Activated naive CD8-positive, alpha-beta T cell treated with anti-CD3 and anti-CD28 coated beads, Interleukin-2, amount 50 U/mL, for 24 hours (primary cell): ENCODE data around the gene PPDPF.
"Not testable (repeated sequence)": the region's sequence is repeated elsewhere in the genome, so short reads cannot be mapped to it uniquely, and the experiment has no call there.

Experiments used
- ATAC-seq: fragments of 150-1000 bp; cut with Tn5 transposase; one replicate; pipeline ENCODE4 v1.10.0; 2021
- DNase-seq: peaks from one replicate; pipeline ENCODE4 v3.0.0; 2021
- H3K27ac Mint-ChIP-seq: one replicate; pipeline ENCODE4 v1.8.0; 2021; ENCODE audit warnings: mild to moderate bottlenecking, mixed read lengths
- H3K27me3 Mint-ChIP-seq: one replicate; pipeline ENCODE4 v1.8.0; 2021; ENCODE audit warnings: mixed read lengths
- H3K36me3 Mint-ChIP-seq: one replicate; pipeline ENCODE4 v1.8.0; 2021; ENCODE audit warnings: low read depth, mixed read lengths
- H3K4me1 Mint-ChIP-seq: one replicate; pipeline ENCODE4 v1.8.0; 2021; ENCODE audit warnings: mixed read lengths
- H3K4me3 Mint-ChIP-seq: one replicate; pipeline ENCODE4 v1.8.0; 2021; ENCODE audit warnings: mild to moderate bottlenecking, moderate library complexity, mixed read lengths
- H3K9me3 Mint-ChIP-seq: one replicate; pipeline ENCODE4 v1.8.0; 2021; ENCODE audit warnings: mixed read lengths

The PPDPF gene

GRCh38 chr20:63501818-63502670 is 18.5 kb upstream of the PPDPF start:
- ATAC-seq (no peak), DNase-seq (no peak)
- Mint-ChIP-seq H3K27ac (no peak overlapping the region), H3K27me3 (peaks cover 15% of the 10 kb centered on the region), H3K9me3 (no peaks in the 10 kb centered on the region), H3K36me3 (peaks cover 2% of the 10 kb centered on the region), H3K4me3 (no peak overlapping the region), H3K4me1 (peaks cover 3% of the 10 kb centered on the region)

GRCh38 chr20:63502671-63503172 is 17.8 kb upstream of the PPDPF start:
- Mint-ChIP-seq H3K4me1 (peaks cover 4% of the 10 kb centered on the region), H3K9me3 (no peaks in the 10 kb centered on the region), H3K27me3 (peaks cover 12% of the 10 kb centered on the region), H3K4me3 (no peak overlapping the region), H3K36me3 (peaks cover 2% of the 10 kb centered on the region), H3K27ac (no peak overlapping the region)
- DNase-seq, result no peak
- no peak for ATAC-seq

- no peak overlapping the region for H3K4me3 Mint-ChIP-seq
- peaks cover 2% of the 10 kb centered on the region for H3K36me3 Mint-ChIP-seq
- no peak overlapping the region for H3K27ac Mint-ChIP-seq
- no peaks in the 10 kb centered on the region for H3K9me3 Mint-ChIP-seq
- no peak for ATAC-seq
- peaks cover 9% of the 10 kb centered on the region for H3K4me1 Mint-ChIP-seq
- H3K27me3 Mint-ChIP-seq, result peaks cover 16% of the 10 kb centered on the region
- no peak for DNase-seq
Measured at GRCh38 chr20:63503524-63503923, 17.0 kb upstream of the PPDPF start.

- Mint-ChIP-seq H3K36me3 (peaks cover 2% of the 10 kb centered on the region), H3K9me3 (no peaks in the 10 kb centered on the region), H3K27ac (no peak overlapping the region), H3K4me3 (no peak overlapping the region), H3K27me3 (peaks cover 22% of the 10 kb centered on the region), H3K4me1 (peaks cover 9% of the 10 kb centered on the region)
- DNase-seq (no peak), ATAC-seq (no peak)
Measured at GRCh38 chr20:63504642-63505041, 15.9 kb upstream of the PPDPF start.

GRCh38 chr20:63505281-63505680 is 15.3 kb upstream of the PPDPF start:
- H3K4me3 Mint-ChIP-seq, result no peak overlapping the region
- H3K27ac Mint-ChIP-seq, result no peak overlapping the region
- peaks cover 25% of the 10 kb centered on the region for H3K27me3 Mint-ChIP-seq
- peaks cover 2% of the 10 kb centered on the region for H3K36me3 Mint-ChIP-seq
- H3K4me1 Mint-ChIP-seq, result peaks cover 9% of the 10 kb centered on the region
- ATAC-seq (no peak), DNase-seq (no peak)
- H3K9me3 Mint-ChIP-seq, result no peaks in the 10 kb centered on the region

GRCh38 chr20:63505723-63506122 is 14.8 kb upstream of the PPDPF start:
- DNase-seq, result no peak
- peaks cover 2% of the 10 kb centered on the region for H3K36me3 Mint-ChIP-seq
- H3K4me3 Mint-ChIP-seq, result no peak overlapping the region
- no peak overlapping the region for H3K27ac Mint-ChIP-seq
- H3K4me1 Mint-ChIP-seq, result peaks cover 9% of the 10 kb centered on the region
- no peaks in the 10 kb centered on the region for H3K9me3 Mint-ChIP-seq
- no peak for ATAC-seq
- H3K27me3 Mint-ChIP-seq, result peaks cover 30% of the 10 kb centered on the region

GRCh38 chr20:63507083-63507743 is 13.4 kb upstream of the PPDPF start:
- DNase-seq (no peak), ATAC-seq (no peak)
- Mint-ChIP-seq H3K4me3 (no peak overlapping the region), H3K27me3 (peaks cover 36% of the 10 kb centered on the region), H3K27ac (no peak overlapping the region), H3K4me1 (peaks cover 9% of the 10 kb centered on the region), H3K9me3 (no peaks in the 10 kb centered on the region), H3K36me3 (peaks cover 2% of the 10 kb centered on the region)

GRCh38 chr20:63508072-63508768 is 12.3 kb upstream of the PPDPF start:
- no peaks in the 10 kb centered on the region for H3K9me3 Mint-ChIP-seq
- H3K27ac Mint-ChIP-seq, result peak overlapping the region; percentile 55
- H3K27me3 Mint-ChIP-seq, result peaks cover 42% of the 10 kb centered on the region
- peak; percentile 43 for ATAC-seq
- no peak for DNase-seq
- peaks cover 2% of the 10 kb centered on the region for H3K36me3 Mint-ChIP-seq
- H3K4me1 Mint-ChIP-seq, result peaks cover 9% of the 10 kb centered on the region
- no peak overlapping the region for H3K4me3 Mint-ChIP-seq

GRCh38 chr20:63509088-63509564 is 11.4 kb upstream of the PPDPF start:
- no peak for DNase-seq
- Mint-ChIP-seq H3K27me3 (peaks cover 46% of the 10 kb centered on the region), H3K36me3 (peaks cover 2% of the 10 kb centered on the region), H3K4me3 (no peak overlapping the region), H3K9me3 (peaks cover 1% of the 10 kb centered on the region), H3K4me1 (peaks cover 9% of the 10 kb centered on the region), H3K27ac (no peak overlapping the region)
- ATAC-seq, result no peak

- Mint-ChIP-seq H3K9me3 (peaks cover 9% of the 10 kb centered on the region), H3K27ac (no peak overlapping the region), H3K36me3 (no peaks in the 10 kb centered on the region), H3K27me3 (peaks cover 44% of the 10 kb centered on the region), H3K4me3 (no peak overlapping the region), H3K4me1 (peaks cover 4% of the 10 kb centered on the region)
- DNase-seq (no peak), ATAC-seq (no peak)
Measured at GRCh38 chr20:63513207-63513606, 7.4 kb upstream of the PPDPF start.

GRCh38 chr20:63514520-63514919 is 6.0 kb upstream of the PPDPF start:
- peaks cover 36% of the 10 kb centered on the region for H3K27me3 Mint-ChIP-seq
- H3K36me3 Mint-ChIP-seq, H3K4me1 Mint-ChIP-seq, H3K27ac Mint-ChIP-seq, ATAC-seq, H3K9me3 Mint-ChIP-seq, H3K4me3 Mint-ChIP-seq, DNase-seq: not testable (repeated sequence)

- Mint-ChIP-seq H3K9me3 (peaks cover 9% of the 10 kb centered on the region), H3K36me3 (peaks cover 5% of the 10 kb centered on the region), H3K27me3 (peaks cover 17% of the 10 kb centered on the region), H3K4me1 (peaks cover 8% of the 10 kb centered on the region), H3K27ac (no peak overlapping the region), H3K4me3 (no peak overlapping the region)
- DNase-seq, result no peak
- ATAC-seq, result no peak
Measured at GRCh38 chr20:63517376-63518309, 2.9 kb upstream of the PPDPF start.

GRCh38 chr20:63518351-63518861 is 2.2 kb upstream of the PPDPF start:
- no peak for DNase-seq
- Mint-ChIP-seq H3K4me1 (peaks cover 9% of the 10 kb centered on the region), H3K27me3 (peaks cover 11% of the 10 kb centered on the region), H3K9me3 (peaks cover 9% of the 10 kb centered on the region), H3K36me3 (peaks cover 10% of the 10 kb centered on the region), H3K4me3 (no peak overlapping the region), H3K27ac (no peak overlapping the region)
- no peak for ATAC-seq
